HepG2 (cell line): Measurements from ENCODE around the gene SPACA9. TPM values are rescaled to one million over a fixed set of nuclear protein-coding genes. Genes with fewer than 3 reads are reported as not detected.

Experiments used
- ATAC-seq: fragments of 200-7000 bp; cut with Tn5 transposase; 3 replicates; pipeline ENCODE4 v1.9.1; 2020; ENCODE audit warnings: mild to moderate bottlenecking, moderate library complexity
- BruUV-seq: library from RNA; stranded (reverse); fragments of 400-500 nt; replicated peaks from 2 replicates; lab custom pipeline; 2021; lab: Mats Ljungman, UMichigan
- CTCF ChIA-PET: fragments of 300-600 bp; formaldehyde crosslinking; extraction: SDS; loops from one replicate; lab custom pipeline; 2021; ENCODE audit warnings: low total read pairs, inconsistent platforms, low intra/inter-chr PET ratio; lab: Yijun Ruan, JAX
- POLR2A ChIA-PET: fragments of 350-600 bp; sonication (Branson Sonifier 250); formaldehyde crosslinking; loops from one replicate; lab custom pipeline; 2020; ENCODE audit warnings: antibody characterized with exemption, inconsistent platforms; lab: Yijun Ruan, JAX
- DNase-seq: peaks from one replicate; pipeline ENCODE4 v3.0.0-alpha.2; 2015; ENCODE audit warnings: low spot score
- FAIRE-seq: peaks from 3 replicates; lab custom pipeline; 2011; peaks lifted over from hg19 to GRCh38; lab: Jason Lieb, UNC
- H2AFZ ChIP-seq: one replicate; pipeline ENCODE4 v1.6.1; 2011; ENCODE audit warnings: low read length, inconsistent platforms
- H3K27ac ChIP-seq: fragments of 300-600 bp; 3 replicates; pipeline ENCODE4 v1.8.0; 2011; ENCODE audit warnings: mixed run types, mild to moderate bottlenecking, mixed read lengths, low read length, inconsistent platforms; ENCODE audit not compliant: insufficient read depth; ENCODE audit errors: extremely low read length
- H3K27me3 ChIP-seq, 2 experiments: fragments of 200-600 bp in 1 of 2; 2 replicates in 1 of 2; 3 replicates in 1 of 2; pipeline versions ENCODE4 v1.6.0 to v1.8.0; 2011; ENCODE audit warnings: low read length in 2 of 2, mild to moderate bottlenecking in 2 of 2, moderate library complexity in 2 of 2, inconsistent platforms in 1 of 2; ENCODE audit not compliant: insufficient read depth in 2 of 2, control insufficient read depth in 1 of 2
- H3K36me3 ChIP-seq, 2 experiments: fragments of 200-600 bp in 1 of 2; replicated peaks in 1 of 2; 2 replicates in 1 of 2; 3 replicates in 1 of 2; pipeline versions ENCODE4 v1.5.1 to v1.8.0; 2011; ENCODE audit warnings: low read length in 2 of 2, inconsistent platforms in 1 of 2; ENCODE audit not compliant: insufficient read depth in 2 of 2, control insufficient read depth in 1 of 2
- H3K4me1 ChIP-seq: 2 replicates; pipeline ENCODE4 v1.5.1; 2012; ENCODE audit warnings: low read length, inconsistent platforms; ENCODE audit not compliant: insufficient read depth
- H3K4me2 ChIP-seq: 2 replicates; pipeline ENCODE4 v1.6.0; 2011; ENCODE audit warnings: low read depth, low read length, inconsistent platforms
- H3K4me3 ChIP-seq, 3 experiments: fragments of 200-600 bp in 1 of 3; sonication (generic), shearing (Covaris generic) in 1 of 3; replicated peaks in 1 of 3; 2 replicates each; pipeline ENCODE4 v1.5.1; 2011 to 2016; ENCODE audit warnings: low read length in 3 of 3, inconsistent platforms in 2 of 3, low read depth in 2 of 3, mild to moderate bottlenecking in 2 of 3, control low read depth in 1 of 3, mixed read lengths in 1 of 3; ENCODE audit not compliant: insufficient read depth in 1 of 3
- H3K79me2 ChIP-seq: one replicate; pipeline ENCODE4 v1.6.1; 2011; ENCODE audit warnings: low read length, inconsistent platforms; ENCODE audit not compliant: insufficient read depth
- H3K9ac ChIP-seq: 2 replicates; pipeline ENCODE4 v1.6.0; 2011; ENCODE audit warnings: mild to moderate bottlenecking, low read depth, low read length, inconsistent platforms; ENCODE audit not compliant: insufficient read depth
- H3K9me3 ChIP-seq: 2 replicates; pipeline ENCODE4 v1.5.1; 2012; ENCODE audit warnings: mild to moderate bottlenecking, low read length
- H4K20me1 ChIP-seq: 2 replicates; pipeline ENCODE4 v1.6.0; 2011; ENCODE audit warnings: inconsistent platforms, mild to moderate bottlenecking, low read length, moderate library complexity; ENCODE audit not compliant: insufficient read depth
- CREB1 ChIP-seq, 2 experiments: fragments of 450-650 bp in 1 of 2; IDR thresholded peaks; 2 replicates each; pipeline ENCODE4 v1.6.1; 2016 to 2017; ENCODE audit warnings: control low read depth in 1 of 2, mild to moderate bottlenecking in 1 of 2, missing compliant biosample characterization in 1 of 2, missing genetic modification characterization in 1 of 2
- GTF2F1 ChIP-seq: fragments of 150-350 bp; IDR thresholded peaks from 2 replicates; pipeline ENCODE4 v1.6.1; 2014; ENCODE audit warnings: low read length
- MBNL3 ChIP-seq: fragments of 250-450 bp; sonication (Bioruptor Pico); conservative IDR thresholded peaks from 2 replicates; pipeline ENCODE4 v1.8.0; 2022; ENCODE audit warnings: mild to moderate bottlenecking, inconsistent platforms
- SP140L ChIP-seq: sonication (generic); formaldehyde crosslinking; IDR thresholded peaks from 2 replicates; pipeline ENCODE4 v1.4.0; 2020; ENCODE audit warnings: missing genetic modification reagents, borderline replicate concordance
- TAF15 ChIP-seq: fragments of 200-400 bp; formaldehyde crosslinking; IDR thresholded peaks from one replicate; pipeline ENCODE4 v1.6.1; 2018; ENCODE audit warnings: mild to moderate bottlenecking, low read depth, low read length; ENCODE audit not compliant: poor library complexity, severe bottlenecking
- TCF7L2 ChIP-seq: IDR thresholded peaks from 2 replicates; pipeline ENCODE4 v1.6.1; 2011; ENCODE audit warnings: mild to moderate bottlenecking, low read depth, low read length, moderate library complexity
- ZBTB25 ChIP-seq: IDR thresholded peaks from 2 replicates; pipeline ENCODE4 v1.6.1; 2018; ENCODE audit warnings: missing genetic modification reagents
- ZBTB8A ChIP-seq: sonication (generic); formaldehyde crosslinking; IDR thresholded peaks from 2 replicates; pipeline ENCODE4 v1.4.0; 2020; ENCODE audit warnings: mild to moderate bottlenecking, low read depth, missing genetic modification reagents, borderline replicate concordance
- ZMAT5 ChIP-seq: sonication (generic); formaldehyde crosslinking; IDR thresholded peaks from 2 replicates; pipeline ENCODE4 v1.5.0; 2020; ENCODE audit warnings: mild to moderate bottlenecking, low read depth, missing genetic modification reagents, borderline replicate concordance
- ZNF264 ChIP-seq: sonication (generic); formaldehyde crosslinking; IDR thresholded peaks from 2 replicates; pipeline ENCODE4 v1.4.0; 2020; ENCODE audit warnings: missing genetic modification reagents
- ZNF878 ChIP-seq: sonication (generic); formaldehyde crosslinking; IDR thresholded peaks from 2 replicates; pipeline ENCODE4 v1.8.1; 2023; ENCODE audit warnings: mild to moderate bottlenecking, missing genetic modification reagents, moderate library complexity
- ZSCAN30 ChIP-seq: sonication (generic); formaldehyde crosslinking; IDR thresholded peaks from 2 replicates; pipeline ENCODE4 v1.5.0; 2020; ENCODE audit warnings: mild to moderate bottlenecking, missing genetic modification reagents
- WGBS: methylation state at CpG from one replicate; pipeline ENCODE4 v1.1.6; 2017; ENCODE audit warnings: low lambda C conversion rate; 5-methylcytosine and 5-hydroxymethylcytosine counted together
- in situ Hi-C: cut with HindIII; loops from 2 replicates; pipeline ENCODE4 v1.10.0; 2017; ENCODE audit warnings: low pct_unique_long_range_greater_than_20kb; ENCODE audit not compliant: extremely low pct_ligation_motif_present
- intact Hi-C: fragments of 100-400 bp; cut with micrococcal nuclease; formaldehyde crosslinking; loops from one replicate; pipeline ENCODE4 v1.10.0; 2022; ENCODE audit not compliant: unreplicated experiment
- polyA plus RNA-seq, 8 experiments: library from polyadenylated mRNA; depleted of rRNA in 3 of 8; stranded (reverse) in 7 of 8; unstranded in 1 of 8; fragments of >200 nt; fragmentation: Illumina TruSeq in 4 of 8; extraction: Trizol in 4 of 8; gene quantifications; 2 replicates each; pipeline versions ENCODE4 v1.2.1 to v1.2.3, GENCODE V29; 2011 to 2016; ENCODE audit warnings: low read depth in 4 of 8, missing spikeins in 1 of 8, mixed read lengths in 1 of 8; ENCODE audit not compliant: insufficient read depth in 1 of 8
- total RNA-seq, 5 experiments: library from RNA; depleted of rRNA; stranded (reverse); fragments of >200 nt; fragmentation: Illumina TruSeq; extraction: Trizol; gene quantifications; 2 replicates each; pipeline ENCODE4 v1.2.3, GENCODE V29; 2016; ENCODE audit warnings: low read depth in 1 of 5
- TF ChIP-seq, protein P1 (sequence below): sonication (generic); formaldehyde crosslinking; IDR thresholded peaks from 2 replicates; pipeline ENCODE4 v1.5.0; 2020; ENCODE audit warnings: missing genetic modification reagents
- TF ChIP-seq, protein P2 (sequence below): conservative IDR thresholded peaks from 2 replicates; pipeline ENCODE4 v1.6.1; 2018; ENCODE audit warnings: missing genetic modification reagents
- TF ChIP-seq, protein P3 (sequence below): sonication (generic); formaldehyde crosslinking; IDR thresholded peaks from 2 replicates; pipeline ENCODE4 v1.5.1; 2020; ENCODE audit warnings: missing genetic modification reagents, mild to moderate bottlenecking, borderline replicate concordance
- TF ChIP-seq, protein P4 (sequence below): sonication (generic); formaldehyde crosslinking; conservative IDR thresholded peaks from 2 replicates; pipeline ENCODE4 v1.4.0; 2020; ENCODE audit warnings: missing genetic modification reagents

The SPACA9 gene
- total and polyA plus RNA-seq, 2 of the 13 experiments (the other 11 are each of a cell fraction or from before 2014, with no cell fraction given) = 0.15 to 0.38 TPM

DNA sequence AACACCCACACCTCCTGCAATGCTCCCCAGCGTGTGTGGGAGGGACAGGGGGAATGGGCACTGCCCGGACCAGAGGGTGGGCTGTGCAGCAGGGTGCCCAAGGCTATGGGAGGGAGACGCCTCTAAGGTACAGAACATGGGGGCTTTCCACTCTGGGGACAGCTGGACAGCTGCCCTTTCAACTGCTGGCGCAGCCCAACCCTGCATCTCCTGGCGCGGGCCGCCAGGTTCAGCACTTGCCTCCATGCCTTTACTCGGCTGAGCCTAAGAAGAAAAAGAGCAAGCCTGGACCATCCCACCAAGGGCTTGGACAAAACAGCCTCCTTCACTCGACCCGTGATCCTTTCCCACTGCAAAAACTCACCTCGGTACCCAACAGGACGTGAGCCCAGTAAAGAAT is 15.6 kb upstream of the SPACA9 start:
- CTCF ChIA-PET = no interaction called here
- Histone ChIP-seq H3K27me3 (peaks cover 1 to 15% of the 10 kb centered on the region in 2 experiments; a peak in 3 of 5 replicates), H3K4me3 (no peak overlapping the region), H3K79me2 (no peaks in the 10 kb centered on the region), H3K4me2 (no peak overlapping the region), H3K9ac (no peak overlapping the region), H3K4me1 (no peaks in the 10 kb centered on the region), H3K36me3 (no peaks in the 10 kb centered on the region), H4K20me1 (no peaks in the 10 kb centered on the region), H3K9me3 (no peaks in the 10 kb centered on the region), H3K27ac (no peak overlapping the region), H2AFZ (no peak overlapping the region)
- BruUV-seq = no TSS peak
- DNase-seq (no peak), ATAC-seq (no peak), FAIRE-seq (no peak)
- in situ Hi-C loops = no loop called here
- 40% methylated on average over 7 of the region's 12 CpGs for WGBS
- POLR2A ChIA-PET = no interaction called here
- intact Hi-C loops = no loop called here
- TF ChIP-seq TAF15 = no peak
- TF ChIP-seq, protein P1, sequence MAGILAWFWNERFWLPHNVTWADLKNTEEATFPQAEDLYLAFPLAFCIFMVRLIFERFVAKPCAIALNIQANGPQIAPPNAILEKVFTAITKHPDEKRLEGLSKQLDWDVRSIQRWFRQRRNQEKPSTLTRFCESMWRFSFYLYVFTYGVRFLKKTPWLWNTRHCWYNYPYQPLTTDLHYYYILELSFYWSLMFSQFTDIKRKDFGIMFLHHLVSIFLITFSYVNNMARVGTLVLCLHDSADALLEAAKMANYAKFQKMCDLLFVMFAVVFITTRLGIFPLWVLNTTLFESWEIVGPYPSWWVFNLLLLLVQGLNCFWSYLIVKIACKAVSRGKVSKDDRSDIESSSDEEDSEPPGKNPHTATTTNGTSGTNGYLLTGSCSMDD (CRISPR knock-in tag) = no peak
- TF ChIP-seq ZSCAN30 = no peak
- TF ChIP-seq, protein P2, sequence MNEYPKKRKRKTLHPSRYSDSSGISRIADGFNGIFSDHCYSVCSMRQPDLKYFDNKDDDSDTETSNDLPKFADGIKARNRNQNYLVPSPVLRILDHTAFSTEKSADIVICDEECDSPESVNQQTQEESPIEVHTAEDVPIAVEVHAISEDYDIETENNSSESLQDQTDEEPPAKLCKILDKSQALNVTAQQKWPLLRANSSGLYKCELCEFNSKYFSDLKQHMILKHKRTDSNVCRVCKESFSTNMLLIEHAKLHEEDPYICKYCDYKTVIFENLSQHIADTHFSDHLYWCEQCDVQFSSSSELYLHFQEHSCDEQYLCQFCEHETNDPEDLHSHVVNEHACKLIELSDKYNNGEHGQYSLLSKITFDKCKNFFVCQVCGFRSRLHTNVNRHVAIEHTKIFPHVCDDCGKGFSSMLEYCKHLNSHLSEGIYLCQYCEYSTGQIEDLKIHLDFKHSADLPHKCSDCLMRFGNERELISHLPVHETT (CRISPR knock-in tag) = no peak
- no peak for TF ChIP-seq TCF7L2
- no peak for TF ChIP-seq CREB1 (IDR thresholded peaks at IDR 0.05)
- no peak for TF ChIP-seq CREB1 (CRISPR knock-in tag; IDR thresholded peaks at IDR 0.05)
- TF ChIP-seq GTF2F1 = no peak
- TF ChIP-seq ZNF878 = no peak
- no peak for TF ChIP-seq ZNF264 (CRISPR knock-in tag)
- TF ChIP-seq ZMAT5 (CRISPR knock-in tag) = no peak
- no peak for TF ChIP-seq ZBTB25 (CRISPR knock-in tag)
- TF ChIP-seq, protein P3, sequence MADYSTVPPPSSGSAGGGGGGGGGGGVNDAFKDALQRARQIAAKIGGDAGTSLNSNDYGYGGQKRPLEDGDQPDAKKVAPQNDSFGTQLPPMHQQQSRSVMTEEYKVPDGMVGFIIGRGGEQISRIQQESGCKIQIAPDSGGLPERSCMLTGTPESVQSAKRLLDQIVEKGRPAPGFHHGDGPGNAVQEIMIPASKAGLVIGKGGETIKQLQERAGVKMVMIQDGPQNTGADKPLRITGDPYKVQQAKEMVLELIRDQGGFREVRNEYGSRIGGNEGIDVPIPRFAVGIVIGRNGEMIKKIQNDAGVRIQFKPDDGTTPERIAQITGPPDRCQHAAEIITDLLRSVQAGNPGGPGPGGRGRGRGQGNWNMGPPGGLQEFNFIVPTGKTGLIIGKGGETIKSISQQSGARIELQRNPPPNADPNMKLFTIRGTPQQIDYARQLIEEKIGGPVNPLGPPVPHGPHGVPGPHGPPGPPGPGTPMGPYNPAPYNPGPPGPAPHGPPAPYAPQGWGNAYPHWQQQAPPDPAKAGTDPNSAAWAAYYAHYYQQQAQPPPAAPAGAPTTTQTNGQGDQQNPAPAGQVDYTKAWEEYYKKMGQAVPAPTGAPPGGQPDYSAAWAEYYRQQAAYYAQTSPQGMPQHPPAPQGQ = no peak
- no peak for TF ChIP-seq MBNL3 (CRISPR knock-in tag)
- no peak for TF ChIP-seq ZBTB8A (CRISPR knock-in tag)
- TF ChIP-seq, protein P4, sequence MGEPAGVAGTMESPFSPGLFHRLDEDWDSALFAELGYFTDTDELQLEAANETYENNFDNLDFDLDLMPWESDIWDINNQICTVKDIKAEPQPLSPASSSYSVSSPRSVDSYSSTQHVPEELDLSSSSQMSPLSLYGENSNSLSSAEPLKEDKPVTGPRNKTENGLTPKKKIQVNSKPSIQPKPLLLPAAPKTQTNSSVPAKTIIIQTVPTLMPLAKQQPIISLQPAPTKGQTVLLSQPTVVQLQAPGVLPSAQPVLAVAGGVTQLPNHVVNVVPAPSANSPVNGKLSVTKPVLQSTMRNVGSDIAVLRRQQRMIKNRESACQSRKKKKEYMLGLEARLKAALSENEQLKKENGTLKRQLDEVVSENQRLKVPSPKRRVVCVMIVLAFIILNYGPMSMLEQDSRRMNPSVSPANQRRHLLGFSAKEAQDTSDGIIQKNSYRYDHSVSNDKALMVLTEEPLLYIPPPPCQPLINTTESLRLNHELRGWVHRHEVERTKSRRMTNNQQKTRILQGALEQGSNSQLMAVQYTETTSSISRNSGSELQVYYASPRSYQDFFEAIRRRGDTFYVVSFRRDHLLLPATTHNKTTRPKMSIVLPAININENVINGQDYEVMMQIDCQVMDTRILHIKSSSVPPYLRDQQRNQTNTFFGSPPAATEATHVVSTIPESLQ (CRISPR knock-in tag) = no peak
- no peak for TF ChIP-seq SP140L (CRISPR knock-in tag)
- TF ChIP-seq, all 625 proteins: peak for 0
